Stimulated activated CD8-positive, alpha-beta memory T cell treated with anti-CD3 and anti-CD28 coated beads, Interleukin-4, amount 100 ng/mL, for 24 hours (primary cell): ENCODE data around the gene TMC1.
"Not testable (repeated sequence)": the region's sequence is repeated elsewhere in the genome, so short reads cannot be mapped to it uniquely, and the experiment has no call there.

ENCODE experiments used
- DNase-seq: peaks from one replicate; pipeline ENCODE4 v3.0.0-alpha.2; 2020; ENCODE audit warnings: low read depth

The TMC1 gene

GRCh38 chr9:72526901-72527800 lies 5.7 kb downstream of the TMC1 start:
- peak; percentile 52 for DNase-seq

DNA sequence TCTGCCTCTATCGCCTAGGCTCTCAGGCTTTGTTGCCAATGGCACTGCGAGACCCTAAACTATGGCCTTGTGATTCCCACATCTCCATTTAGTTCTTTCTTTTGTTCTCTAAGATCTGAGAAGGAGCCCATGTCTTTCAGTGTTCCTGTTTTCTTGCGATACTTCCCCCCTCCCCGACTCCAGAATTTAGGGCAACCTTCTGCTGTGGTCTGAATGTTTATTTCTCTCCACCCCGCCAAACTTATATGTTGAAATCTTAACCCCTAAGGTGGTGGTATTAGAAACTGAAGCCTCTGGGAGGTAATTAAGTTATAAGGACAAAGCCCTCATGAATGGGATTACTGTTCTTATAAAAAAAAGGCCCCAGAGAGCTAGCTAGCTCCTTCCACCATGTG lies 6.4 kb downstream of the TMC1 start:
- no peak for DNase-seq

DNA sequence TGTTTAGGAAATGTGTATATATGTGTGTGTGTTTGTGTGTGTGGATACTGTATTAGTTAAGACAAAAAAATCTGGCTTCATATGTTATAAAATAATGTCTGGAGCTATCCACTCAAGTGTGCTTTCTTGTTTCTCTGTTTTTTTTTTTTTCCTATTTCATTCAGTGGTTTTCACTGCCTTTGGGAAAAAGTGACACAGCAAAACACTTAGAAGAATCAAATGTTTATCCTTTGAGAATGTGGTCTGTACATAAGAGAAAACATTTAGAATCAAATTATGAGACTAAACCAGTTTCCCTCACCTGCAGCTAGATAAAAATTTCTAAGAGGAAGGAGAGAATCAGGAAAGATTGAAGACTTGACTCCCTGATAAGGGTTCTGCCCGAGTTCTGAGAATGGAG lies 8.1 kb downstream of the TMC1 start:
- DNase-seq, result no peak

DNA sequence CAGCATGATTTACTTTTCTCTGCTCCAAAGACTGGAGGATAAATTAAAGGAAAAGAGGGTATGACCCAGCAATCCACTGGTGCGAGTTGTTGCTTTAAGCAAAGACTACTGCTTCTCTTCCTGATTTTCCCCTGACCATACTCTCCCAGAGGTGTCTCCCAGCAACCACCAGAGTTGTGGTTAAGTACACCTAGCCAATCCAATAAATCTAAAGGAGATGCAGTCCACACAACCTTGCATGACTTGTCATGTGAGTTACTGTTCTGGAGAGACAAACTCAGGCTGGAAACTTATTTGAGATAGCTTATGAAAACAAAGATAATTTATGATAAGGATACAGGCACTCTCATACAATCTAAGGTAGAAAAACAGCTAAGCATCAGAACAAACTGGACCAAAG lies 11.9 kb downstream of the TMC1 start:
- DNase-seq, result no peak

- DNase-seq, result no peak
Observed at GRCh38 chr9:72534931-72535330, 13.5 kb downstream of the TMC1 start.

DNA sequence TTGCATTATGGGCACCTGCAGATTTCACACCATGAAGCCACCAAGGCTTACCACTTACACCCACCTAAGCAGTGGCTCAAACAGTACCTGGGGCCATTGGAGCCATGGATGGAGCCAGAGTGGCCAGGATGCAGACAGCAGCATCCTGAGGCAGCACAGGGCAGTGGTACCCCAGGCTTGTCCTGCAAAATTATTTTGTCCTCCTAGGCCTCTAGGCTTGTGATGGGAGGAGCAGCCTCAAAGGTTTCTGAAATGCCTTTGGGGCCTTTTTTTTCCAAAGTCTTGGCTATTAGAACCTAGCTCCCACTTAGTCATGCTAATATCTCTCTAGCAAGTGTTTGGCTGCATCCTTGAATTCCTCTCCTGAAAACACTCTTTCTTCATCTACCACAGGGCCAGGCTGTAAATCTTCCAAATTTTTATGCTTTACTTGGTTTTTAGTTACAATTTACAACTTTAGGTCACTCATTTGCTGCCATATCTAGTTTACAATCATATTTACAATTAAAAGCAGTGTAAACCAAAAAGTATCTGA lies 15.7 kb downstream of the TMC1 start:
- no peak for DNase-seq

DNA sequence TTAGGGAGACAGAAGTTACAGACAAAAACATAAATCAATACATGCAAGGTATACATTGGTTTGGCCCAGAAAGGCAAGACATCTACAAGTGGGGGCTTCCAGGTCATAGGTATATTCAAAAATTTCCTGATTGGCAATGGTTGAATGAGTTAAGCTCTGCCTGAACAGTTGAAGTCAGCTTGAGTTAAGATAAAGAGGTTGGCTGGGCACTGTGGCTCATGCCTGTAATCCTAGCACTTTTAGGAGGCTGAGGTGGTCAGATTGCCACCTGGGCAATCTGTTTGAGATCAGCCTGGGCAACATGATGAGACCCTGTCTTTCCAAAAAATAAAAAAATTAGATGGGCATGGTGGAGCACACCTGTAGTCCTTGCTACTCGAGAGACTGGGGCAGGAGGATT lies 16.3 kb downstream of the TMC1 start:
- no peak for DNase-seq

GRCh38 chr9:72538921-72539702 lies 17.7 kb downstream of the TMC1 start:
- DNase-seq, result no peak

DNA sequence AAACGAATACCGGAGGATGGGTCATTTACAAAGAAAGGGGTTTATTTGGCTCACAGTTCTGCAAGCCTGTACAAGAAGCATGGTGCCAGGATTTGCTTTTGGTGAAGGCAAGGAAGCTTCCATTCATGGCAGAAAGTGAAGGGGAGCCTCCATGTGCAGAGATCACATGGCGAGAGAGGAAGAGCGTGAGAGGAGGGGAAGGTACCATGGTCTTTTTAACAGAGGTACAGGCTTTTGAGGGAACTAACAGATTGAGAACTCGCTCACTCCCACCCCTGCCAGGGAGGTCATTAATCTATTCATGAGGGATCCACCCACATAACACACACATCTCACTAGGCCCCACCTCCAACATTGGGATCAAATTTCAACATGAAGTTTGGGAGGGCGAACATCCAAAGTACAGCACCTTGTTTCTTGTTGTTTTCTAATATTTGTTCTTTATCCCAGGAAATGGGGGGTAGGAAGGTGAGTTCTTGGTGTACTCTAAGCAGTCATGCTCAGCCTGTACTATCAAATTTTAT lies 18.5 kb downstream of the TMC1 start:
- DNase-seq, result no peak

GRCh38 chr9:72540348-72540873 lies 19.0 kb downstream of the TMC1 start:
- no peak for DNase-seq

- not testable (repeated sequence) for DNase-seq
Observed at GRCh38 chr9:72542537-72542833, 21.1 kb downstream of the TMC1 start.

DNA sequence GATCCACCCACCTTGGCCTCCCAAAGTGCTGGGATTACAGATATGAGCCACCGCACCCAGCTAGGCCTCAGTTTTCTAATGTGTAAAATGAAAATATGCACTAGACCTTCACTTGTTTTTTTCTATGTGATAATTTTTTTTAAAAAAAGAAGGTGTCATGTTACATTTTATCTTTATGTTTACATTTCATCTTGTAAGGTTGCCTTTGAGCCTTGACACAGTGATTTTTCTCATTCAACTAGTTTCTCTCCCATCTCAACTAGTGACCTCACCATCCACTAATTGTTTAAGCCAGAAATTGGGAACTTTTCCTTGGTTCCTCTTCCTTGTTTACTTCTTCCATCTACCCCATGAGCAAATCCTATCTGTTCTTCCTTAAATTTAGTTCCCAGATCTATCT lies 21.5 kb downstream of the TMC1 start:
- no peak for DNase-seq

GRCh38 chr9:72551306-72551705 lies 29.9 kb downstream of the TMC1 start:
- DNase-seq, result no peak

GRCh38 chr9:72552356-72552755 lies 30.9 kb downstream of the TMC1 start:
- DNase-seq, result no peak

DNA sequence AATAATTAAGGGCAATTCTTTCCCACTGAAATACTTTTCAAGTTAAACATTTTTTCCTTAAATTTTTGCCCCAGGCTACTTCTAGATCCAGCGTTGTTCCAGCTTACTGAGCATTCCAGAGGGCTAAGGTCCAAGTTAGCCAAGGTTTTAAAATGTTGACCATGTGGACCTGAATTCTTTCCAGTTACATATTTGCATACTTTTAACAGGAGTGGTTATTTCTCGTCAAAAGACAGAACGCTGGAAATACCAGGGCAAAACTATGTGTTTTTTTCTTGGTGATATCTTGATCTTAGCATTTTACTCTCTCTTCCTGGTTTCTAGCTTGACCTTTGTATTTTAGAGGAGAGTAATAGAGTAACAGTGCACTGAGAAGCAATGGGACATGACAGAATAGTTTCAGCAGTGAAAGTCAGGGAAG lies 32.8 kb downstream of the TMC1 start:
- DNase-seq, result no peak

DNA sequence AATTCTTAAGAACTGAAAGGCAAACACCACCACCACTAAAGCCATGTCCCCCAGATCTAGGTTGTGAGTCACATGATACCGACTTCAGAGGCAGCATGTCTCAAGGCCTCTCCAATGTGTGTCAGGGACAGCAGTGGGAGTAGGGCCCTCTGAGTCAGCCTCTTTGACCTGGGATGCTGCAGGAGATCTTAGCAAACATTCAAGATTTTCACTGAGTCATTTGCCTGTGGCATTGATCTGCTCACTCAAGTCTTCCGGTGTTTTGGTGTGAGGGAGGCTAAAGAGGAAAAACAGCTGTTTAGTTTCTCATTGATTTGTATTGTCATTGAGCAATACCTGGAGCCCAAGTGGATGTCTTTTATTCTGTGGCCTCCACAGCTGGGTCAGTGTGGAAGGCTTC lies 36.1 kb downstream of the TMC1 start:
- peak; percentile 36 for DNase-seq

DNA sequence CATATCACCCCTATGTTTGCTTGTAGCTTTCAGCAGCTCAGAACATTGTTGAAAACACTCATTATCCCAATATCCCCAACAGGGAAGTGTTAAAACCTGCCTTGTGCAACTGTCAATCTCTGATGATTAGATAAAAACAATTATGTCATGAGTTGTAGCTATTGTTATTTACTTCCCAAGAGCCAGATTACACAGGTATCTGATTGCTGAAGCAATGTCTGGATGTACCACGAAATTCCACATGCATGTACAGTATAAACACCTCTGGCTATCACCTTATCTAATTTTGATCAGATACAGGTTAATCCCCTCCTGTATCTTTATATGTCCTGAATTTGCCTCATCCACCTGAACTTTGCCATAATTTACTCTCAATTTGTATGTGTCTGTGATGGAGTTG lies 38.7 kb downstream of the TMC1 start:
- DNase-seq, result no peak

- no peak for DNase-seq
Observed at GRCh38 chr9:72563806-72564205, 42.4 kb downstream of the TMC1 start.

- no peak for DNase-seq
Observed at GRCh38 chr9:72564479-72565281, 43.3 kb downstream of the TMC1 start.

DNA sequence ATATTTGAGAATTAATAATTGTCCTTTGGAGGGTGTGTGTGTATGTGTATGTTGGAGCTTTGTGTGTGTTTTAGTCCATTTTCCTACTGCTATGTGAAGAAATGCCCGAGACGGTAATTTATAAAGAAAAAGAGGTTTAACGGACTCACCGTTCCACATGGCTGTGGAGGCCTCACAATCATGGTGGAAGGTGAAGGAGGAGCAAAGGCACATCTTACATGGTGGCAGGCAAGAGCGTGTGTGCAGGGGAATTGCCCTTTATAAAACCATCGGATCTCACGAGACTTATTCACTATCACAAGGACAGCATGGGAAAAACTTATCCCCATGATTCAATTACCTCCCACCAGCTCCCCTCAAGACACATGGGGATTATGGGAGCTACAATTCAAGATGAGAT lies 44.1 kb downstream of the TMC1 start:
- no peak for DNase-seq

DNA sequence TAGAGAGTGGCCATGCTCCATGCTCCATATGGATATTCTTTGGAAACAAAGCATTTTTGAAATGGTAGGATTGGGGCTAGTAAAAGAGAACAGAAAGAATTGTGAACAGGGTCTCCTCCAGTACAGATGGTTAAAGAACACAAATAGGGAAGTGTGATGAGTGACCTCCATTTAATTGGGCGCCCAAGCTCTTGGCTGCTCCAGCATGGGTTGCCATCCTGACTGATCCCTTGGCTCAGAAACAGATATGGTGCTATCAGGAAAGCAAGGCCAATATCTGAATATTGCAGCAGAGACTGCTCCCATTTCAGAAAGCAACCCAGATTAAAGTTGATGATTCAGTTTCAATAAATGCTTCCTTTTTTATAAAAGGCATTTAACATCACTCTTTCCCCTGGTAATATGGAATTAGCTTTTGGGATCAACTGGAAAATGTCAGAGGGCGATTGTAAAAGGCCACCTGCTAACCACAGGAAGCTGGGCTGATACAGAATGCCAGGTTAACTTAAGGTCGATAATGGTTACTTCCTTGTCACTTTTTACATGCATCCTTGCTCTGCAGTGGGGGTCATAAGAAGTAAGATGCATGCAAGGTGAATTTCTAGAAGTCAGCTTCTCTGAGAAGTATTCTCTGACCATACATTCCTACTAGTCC lies 52.9 kb downstream of the TMC1 start:
- DNase-seq, result no peak
